ENCODE measurements around the gene ATP8A2.
A peak's percentile ranks its signal among the peaks of the same experiment; 100 is the strongest.
"Not testable (repeated sequence)": the region's sequence is repeated elsewhere in the genome, so short reads cannot be mapped to it uniquely, and the experiment has no call there.

The ATP8A2 gene

GRCh38 chr13:25796474-25796873, 424.7 kb downstream of the ATP8A2 start:
- no peak for DNase-seq

GRCh38 chr13:25798998-25799397, 427.2 kb downstream of the ATP8A2 start:
- no peak for DNase-seq

GRCh38 chr13:25800523-25800922, 428.7 kb downstream of the ATP8A2 start:
- DNase-seq: no peak

GRCh38 chr13:25802579-25802978, 430.8 kb downstream of the ATP8A2 start:
- no peak for DNase-seq

GRCh38 chr13:25803641-25804040, 431.9 kb downstream of the ATP8A2 start:
- DNase-seq: no peak

- no peak for DNase-seq
These were observed 434.6 kb downstream of the ATP8A2 start for GRCh38 chr13:25806264-25806974.

GRCh38 chr13:25807562-25807961, 435.8 kb downstream of the ATP8A2 start:
- DNase-seq: no peak

- peak in 3 of 56 donors; percentile 1 to 8 (median 4) for DNase-seq
These were observed 439.7 kb downstream of the ATP8A2 start for GRCh38 chr13:25811506-25811905.

GRCh38 chr13:25816239-25816638, 444.5 kb downstream of the ATP8A2 start:
- no peak for DNase-seq

- DNase-seq: peak in 2 of 56 donors; percentile 2 to 12
These were observed 448.2 kb downstream of the ATP8A2 start for GRCh38 chr13:25819856-25820530.

- DNase-seq: no peak
These were observed 450.0 kb downstream of the ATP8A2 start for GRCh38 chr13:25821776-25822175.

GRCh38 chr13:25827221-25827620, 455.4 kb downstream of the ATP8A2 start:
- DNase-seq: not testable (repeated sequence)

GRCh38 chr13:25827831-25828465, 456.2 kb downstream of the ATP8A2 start:
- DNase-seq: no peak

GRCh38 chr13:25833761-25834160, 462.0 kb downstream of the ATP8A2 start:
- DNase-seq: no peak

- no peak for DNase-seq
These were observed 465.0 kb downstream of the ATP8A2 start for GRCh38 chr13:25836574-25837336.

GRCh38 chr13:25839371-25839770, 467.6 kb downstream of the ATP8A2 start:
- no peak for DNase-seq

GRCh38 chr13:25840261-25840660, 468.5 kb downstream of the ATP8A2 start:
- DNase-seq: no peak

GRCh38 chr13:25840931-25841330, 469.2 kb downstream of the ATP8A2 start:
- DNase-seq: no peak

GRCh38 chr13:25843692-25844091, 471.9 kb downstream of the ATP8A2 start:
- no peak for DNase-seq

GRCh38 chr13:25844559-25845434, 473.0 kb downstream of the ATP8A2 start:
- DNase-seq: no peak

All from amygdala (tissue), 56 donors.